OCI-LY1 (cell line): Measurements from ENCODE around the gene RPS19BP1.

Source experiments
- H2AFZ ChIP-seq: fragments of 200-600 bp; sonication (generic), shearing (Covaris generic); 2 replicates; pipeline ENCODE4 v1.6.0; 2014; ENCODE audit warnings: antibody characterized with exemption, mild to moderate bottlenecking, low read length
- H3F3A ChIP-seq: fragments of 200-600 bp; sonication (generic), shearing (Covaris generic); 2 replicates; pipeline ENCODE4 v1.6.0; 2014; ENCODE audit warnings: mild to moderate bottlenecking, antibody characterized with exemption, low read length, moderate library complexity; ENCODE audit not compliant: insufficient read depth
- H3K27ac ChIP-seq: fragments of 200-600 bp; sonication (generic); 2 replicates; pipeline ENCODE4 v1.5.1; 2014; ENCODE audit warnings: low read length, mixed run types, mild to moderate bottlenecking, low read depth; ENCODE audit not compliant: poor library complexity, severe bottlenecking
- H3K27me3 ChIP-seq: fragments of 200-600 bp; sonication (generic); 2 replicates; pipeline ENCODE4 v1.6.0; 2014; ENCODE audit warnings: antibody characterized with exemption, mild to moderate bottlenecking, low read length, moderate library complexity; ENCODE audit not compliant: insufficient read depth
- H3K36me3 ChIP-seq: fragments of 200-600 bp; sonication (generic); 2 replicates; pipeline ENCODE4 v1.6.1; 2014; ENCODE audit warnings: mild to moderate bottlenecking, antibody characterized with exemption, low read length, moderate library complexity, mixed read lengths; ENCODE audit not compliant: insufficient read depth
- H3K4me1 ChIP-seq: fragments of 200-600 bp; sonication (generic); 2 replicates; pipeline ENCODE4 v1.5.1; 2014; ENCODE audit warnings: mild to moderate bottlenecking, low read length, moderate library complexity; ENCODE audit not compliant: insufficient read depth, severe bottlenecking
- H3K4me2 ChIP-seq: fragments of 200-600 bp; sonication (generic), shearing (Covaris generic); 2 replicates; pipeline ENCODE4 v1.6.1; 2014; ENCODE audit warnings: low read length
- H3K4me3 ChIP-seq: fragments of 200-600 bp; sonication (generic); 2 replicates; pipeline ENCODE4 v1.5.1; 2014; ENCODE audit warnings: low read length, low read depth, mild to moderate bottlenecking, mixed read lengths; ENCODE audit not compliant: poor library complexity, severe bottlenecking
- H3K79me2 ChIP-seq: fragments of 200-600 bp; shearing (Covaris generic); 2 replicates; pipeline ENCODE4 v1.6.1; 2016; ENCODE audit warnings: mixed run types, low read length, mixed read lengths; ENCODE audit not compliant: insufficient read depth
- H3K9ac ChIP-seq: fragments of 200-600 bp; sonication (generic), shearing (Covaris generic); 2 replicates; pipeline ENCODE4 v1.6.1; 2014; ENCODE audit warnings: mild to moderate bottlenecking, low read length, mixed read lengths
- H3K9me2 ChIP-seq: fragments of 200-600 bp; sonication (generic), shearing (Covaris generic); 2 replicates; pipeline ENCODE4 v1.6.1; 2014; ENCODE audit warnings: low read depth, mild to moderate bottlenecking, low read length, mixed read lengths
- H3K9me3 ChIP-seq: fragments of 200-600 bp; shearing (Covaris generic); 2 replicates; pipeline ENCODE4 v1.6.1; 2014; ENCODE audit warnings: low read length, mixed read lengths
- H4K20me1 ChIP-seq: fragments of 200-600 bp; sonication (generic), shearing (Covaris generic); 2 replicates; pipeline ENCODE4 v1.6.0; 2016; ENCODE audit warnings: mild to moderate bottlenecking, low read length; ENCODE audit not compliant: insufficient read depth
- EZH2 ChIP-seq: fragments of 200-600 bp; sonication (generic), shearing (Covaris generic); IDR thresholded peaks from 2 replicates; pipeline ENCODE4 v1.8.0; 2017; ENCODE audit warnings: borderline replicate concordance, mixed run types, mild to moderate bottlenecking, antibody characterized with exemption, low read length, moderate library complexity, mixed read lengths
- TF ChIP-seq, protein P1 (sequence below): fragments of 200-600 bp; sonication (generic), shearing (Covaris generic); IDR thresholded peaks from 2 replicates; pipeline ENCODE4 v1.5.1; 2017; ENCODE audit warnings: mild to moderate bottlenecking, antibody characterized with exemption, low read length, moderate library complexity, mixed read lengths

The RPS19BP1 gene

DNA sequence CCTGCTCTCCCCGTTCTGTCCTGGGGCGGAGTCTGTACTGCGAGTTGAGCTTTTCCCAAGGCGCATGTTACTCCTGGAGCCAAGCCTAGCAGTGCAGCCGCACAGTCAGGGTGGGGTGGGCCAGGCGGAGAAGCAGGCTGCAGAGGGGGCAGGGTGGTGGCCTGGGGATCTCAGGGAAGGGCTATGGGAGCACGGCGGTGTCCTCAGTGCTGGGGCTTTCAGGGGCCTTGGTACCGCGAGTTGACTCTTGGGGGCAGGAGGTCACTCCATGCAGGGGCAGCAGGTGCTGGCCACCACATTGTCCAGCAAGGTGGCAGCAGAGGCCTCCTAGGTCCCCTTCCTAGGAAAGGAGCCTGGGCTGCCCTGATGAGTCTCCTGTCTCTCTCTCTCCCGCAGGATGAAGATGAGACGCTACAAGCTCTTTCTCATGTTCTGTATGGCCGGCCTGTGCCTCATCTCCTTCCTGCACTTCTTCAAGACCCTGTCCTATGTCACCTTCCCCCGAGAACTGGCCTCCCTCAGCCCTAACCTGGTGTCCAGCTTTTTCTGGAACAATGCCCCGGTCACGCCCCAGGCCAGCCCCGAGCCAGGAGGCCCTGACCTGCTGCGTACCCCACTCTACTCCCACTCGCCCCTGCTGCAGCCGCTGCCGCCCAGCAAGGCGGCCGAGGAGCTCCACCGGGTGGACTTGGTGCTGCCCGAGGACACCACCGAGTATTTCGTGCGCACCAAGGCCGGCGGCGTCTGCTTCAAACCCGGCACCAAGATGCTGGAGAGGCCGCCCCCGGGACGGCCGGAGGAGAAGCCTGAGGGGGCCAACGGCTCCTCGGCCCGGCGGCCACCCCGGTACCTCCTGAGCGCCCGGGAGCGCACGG, 45.4 kb downstream of the RPS19BP1 start:
- no peaks in the 10 kb centered on the region for H3K9me2 ChIP-seq
- H3K4me3 ChIP-seq, result no peak overlapping the region
- no peaks in the 10 kb centered on the region for H3K9me3 ChIP-seq
- TF ChIP-seq, protein P1, sequence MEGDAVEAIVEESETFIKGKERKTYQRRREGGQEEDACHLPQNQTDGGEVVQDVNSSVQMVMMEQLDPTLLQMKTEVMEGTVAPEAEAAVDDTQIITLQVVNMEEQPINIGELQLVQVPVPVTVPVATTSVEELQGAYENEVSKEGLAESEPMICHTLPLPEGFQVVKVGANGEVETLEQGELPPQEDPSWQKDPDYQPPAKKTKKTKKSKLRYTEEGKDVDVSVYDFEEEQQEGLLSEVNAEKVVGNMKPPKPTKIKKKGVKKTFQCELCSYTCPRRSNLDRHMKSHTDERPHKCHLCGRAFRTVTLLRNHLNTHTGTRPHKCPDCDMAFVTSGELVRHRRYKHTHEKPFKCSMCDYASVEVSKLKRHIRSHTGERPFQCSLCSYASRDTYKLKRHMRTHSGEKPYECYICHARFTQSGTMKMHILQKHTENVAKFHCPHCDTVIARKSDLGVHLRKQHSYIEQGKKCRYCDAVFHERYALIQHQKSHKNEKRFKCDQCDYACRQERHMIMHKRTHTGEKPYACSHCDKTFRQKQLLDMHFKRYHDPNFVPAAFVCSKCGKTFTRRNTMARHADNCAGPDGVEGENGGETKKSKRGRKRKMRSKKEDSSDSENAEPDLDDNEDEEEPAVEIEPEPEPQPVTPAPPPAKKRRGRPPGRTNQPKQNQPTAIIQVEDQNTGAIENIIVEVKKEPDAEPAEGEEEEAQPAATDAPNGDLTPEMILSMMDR, result no peak
- TF ChIP-seq EZH2, result no peak
- no peak overlapping the region for H3K9ac ChIP-seq
- no peak overlapping the region for H3K4me2 ChIP-seq
- H2AFZ ChIP-seq, result no peak overlapping the region
- H3K79me2 ChIP-seq, result no peaks in the 10 kb centered on the region
- H3K4me1 ChIP-seq, result no peaks in the 10 kb centered on the region
- H3F3A ChIP-seq, result no peaks in the 10 kb centered on the region
- peaks cover 89% of the 10 kb centered on the region for H3K36me3 ChIP-seq
- no peaks in the 10 kb centered on the region for H3K27me3 ChIP-seq
- H4K20me1 ChIP-seq, result no peaks in the 10 kb centered on the region
- H3K27ac ChIP-seq, result no peak overlapping the region

- Histone ChIP-seq H3F3A (no peaks in the 10 kb centered on the region), H3K27me3 (no peaks in the 10 kb centered on the region), H3K9me2 (no peaks in the 10 kb centered on the region), H3K9me3 (no peaks in the 10 kb centered on the region), H3K4me2 (no peak overlapping the region), H3K79me2 (no peaks in the 10 kb centered on the region), H3K4me3 (no peak overlapping the region), H4K20me1 (no peaks in the 10 kb centered on the region), H3K9ac (no peak overlapping the region), H3K4me1 (no peaks in the 10 kb centered on the region), H3K36me3 (peaks cover 94% of the 10 kb centered on the region), H3K27ac (peak overlapping the region; percentile 39), H2AFZ (no peak overlapping the region)
- TF ChIP-seq, protein P1, result no peak
- no peak for TF ChIP-seq EZH2
Measured at GRCh38 chr22:39482768-39483167, 49.8 kb downstream of the RPS19BP1 start.

GRCh38 chr22:39481595-39481994, 51.0 kb downstream of the RPS19BP1 start:
- H3K79me2 ChIP-seq, result no peaks in the 10 kb centered on the region
- no peak overlapping the region for H3K9ac ChIP-seq
- no peaks in the 10 kb centered on the region for H3F3A ChIP-seq
- H4K20me1 ChIP-seq, result no peaks in the 10 kb centered on the region
- H3K4me3 ChIP-seq, result no peak overlapping the region
- no peak overlapping the region for H3K27ac ChIP-seq
- TF ChIP-seq, protein P1, result no peak
- no peak for TF ChIP-seq EZH2
- no peak overlapping the region for H3K4me2 ChIP-seq
- H3K9me2 ChIP-seq, result no peaks in the 10 kb centered on the region
- H3K9me3 ChIP-seq, result no peaks in the 10 kb centered on the region
- H3K36me3 ChIP-seq, result peaks cover 94% of the 10 kb centered on the region
- H3K4me1 ChIP-seq, result no peaks in the 10 kb centered on the region
- no peaks in the 10 kb centered on the region for H3K27me3 ChIP-seq
- H2AFZ ChIP-seq, result no peak overlapping the region
